Kidney (tissue), 14 donors: ENCODE measurements around the gene INPP5A. TPM values are rescaled to one million over a fixed set of nuclear protein-coding genes. Genes with fewer than 3 reads are reported as not detected.

ENCODE experiments used
- DNase-seq, 5 donors: peaks; one replicate each; pipeline ENCODE4 v3.0.0-alpha.2; 2013 to 2020
- FAIRE-seq: peaks from 2 replicates; lab custom pipeline; 2012; peaks lifted over from hg19 to GRCh38; lab: Jason Lieb, UNC
- H3K27ac ChIP-seq, 2 donors: one replicate each; pipeline ENCODE4 v1.7.0; 2013; ENCODE audit warnings: low read depth in 2 of 2, low read length in 2 of 2, inconsistent platforms in 1 of 2
- H3K27me3 ChIP-seq: one replicate; pipeline ENCODE4 v1.7.1; 2013; ENCODE audit warnings: low read length, inconsistent platforms; ENCODE audit not compliant: control insufficient read depth, insufficient read depth
- H3K36me3 ChIP-seq, 3 donors: one replicate each; pipeline versions ENCODE4 v1.7.0 to v1.7.1; 2013; ENCODE audit warnings: low read length in 3 of 3, control low read depth in 1 of 3, inconsistent platforms in 1 of 3; ENCODE audit not compliant: insufficient read depth in 3 of 3, control insufficient read depth in 2 of 3
- H3K4me1 ChIP-seq, 3 donors: one replicate each; pipeline versions ENCODE4 v1.7.0 to v1.7.1; 2013; ENCODE audit warnings: low read length in 3 of 3, inconsistent platforms in 1 of 3, low read depth in 1 of 3; ENCODE audit not compliant: control insufficient read depth in 2 of 3, insufficient read depth in 2 of 3
- H3K4me3 ChIP-seq, 3 donors: one replicate each; pipeline versions ENCODE4 v1.7.0 to v1.8.1; 2013; ENCODE audit warnings: low read length in 3 of 3, control low read depth in 1 of 3, inconsistent platforms in 1 of 3
- H3K9ac ChIP-seq, 3 donors: one replicate each; pipeline versions ENCODE4 v1.7.0 to v1.7.1; 2013; ENCODE audit warnings: low read length in 3 of 3, control low read depth in 1 of 3, inconsistent platforms in 1 of 3
- H3K9me3 ChIP-seq, 3 donors: one replicate each; pipeline versions ENCODE4 v1.7.0 to v1.7.1; 2013; ENCODE audit warnings: low read length in 3 of 3, control low read depth in 1 of 3, inconsistent platforms in 1 of 3; ENCODE audit not compliant: control insufficient read depth in 2 of 3, insufficient read depth in 1 of 3
- intact Hi-C: fragments of 100-400 bp; cut with DNase I; formaldehyde crosslinking; loops from one replicate; pipeline ENCODE4 v1.11.1; 2022
- polyA plus RNA-seq: library from polyadenylated mRNA; stranded (reverse); fragments of 350-450 nt; fragmentation: Illumina TruSeq; extraction: RNeasy Lipid Tissue Mini Kit (QIAGEN cat#74804); gene quantifications from one replicate; pipeline ENCODE4 v1.2.3, GENCODE V29; 2014; ENCODE audit warnings: low read depth, low replicate concordance; ENCODE audit not compliant: insufficient read depth
- total RNA-seq: library from RNA; stranded (reverse); fragmentation: NEBNext Ultra II Directional; extraction: Animal tissue kit (Norgen Biotek cat#: 25700); gene quantifications from one replicate; pipeline ENCODE4 v1.2.1, GENCODE V29; 2021
- TF ChIP-seq, protein P1 (sequence below): IDR thresholded peaks from 3 replicates; pipeline ENCODE4 v1.5.1; 2012; ENCODE audit warnings: mild to moderate bottlenecking, moderate library complexity, borderline replicate concordance; ENCODE audit not compliant: insufficient read depth; ENCODE audit errors: extremely low read depth
- donor health status: control.
- donor health status: control.
- donor health status: control.
- donor health status: control.
- donor health status: control.
- donor health status: DM: yes; HTN: yes; CAD: no.
- donor health status: Normal renal cell carcinoma (clear cell type).

The INPP5A gene
- total and polyA plus RNA-seq, 2 donors from 2014 or later: 20.8 to 40.3 TPM

DNA sequence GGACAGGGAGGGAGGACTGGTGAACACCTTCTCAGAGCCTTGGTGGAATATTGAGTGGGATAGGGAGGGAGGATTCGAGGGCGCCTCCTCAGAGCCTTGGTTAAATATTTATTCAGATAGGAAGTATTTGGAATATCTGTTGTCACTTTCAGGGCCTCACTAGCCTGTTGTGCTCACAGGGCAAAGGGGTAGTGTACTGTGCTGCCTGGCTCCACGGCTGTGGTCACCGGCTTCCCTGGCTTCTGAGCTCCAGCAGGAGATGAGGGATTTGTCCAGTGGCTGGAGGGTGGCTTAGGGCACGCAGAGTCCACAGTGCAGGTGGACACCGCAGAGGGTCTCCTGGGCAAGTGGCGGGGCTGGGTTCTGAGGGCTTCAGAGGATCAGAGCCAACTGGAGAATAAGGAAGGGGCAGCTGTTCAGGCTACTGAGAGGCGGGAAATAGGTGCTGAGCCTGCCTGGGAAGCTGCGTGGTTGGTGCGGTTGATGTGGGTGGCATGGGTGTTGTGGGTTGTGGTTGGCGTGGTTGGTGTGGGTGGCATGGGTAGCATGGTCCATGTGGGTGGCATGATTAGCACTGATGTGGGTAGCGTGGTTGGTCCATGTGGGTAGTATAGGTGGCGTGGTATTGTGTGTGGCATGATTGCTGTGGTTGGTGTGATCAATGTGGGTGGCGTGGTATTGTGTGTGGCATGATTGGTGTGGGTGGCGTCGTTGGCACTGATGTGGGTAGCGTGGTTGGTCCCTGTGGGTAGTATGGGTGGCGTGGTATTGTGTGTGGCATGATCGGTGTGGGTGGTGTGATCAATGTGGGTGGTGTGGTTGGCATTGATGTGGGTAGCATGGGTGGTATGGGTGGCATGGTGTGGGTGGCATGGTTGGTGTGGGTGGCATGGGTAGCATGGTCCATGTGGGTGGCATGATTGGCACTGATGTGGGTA is 16.7 kb downstream of the INPP5A start:
- FAIRE-seq (no peak), DNase-seq (peak in 2 of 5 donors; percentile 33 to 68)
- H3K27me3 ChIP-seq: no peaks in the 10 kb centered on the region
- no peaks in the 10 kb centered on the region for H3K9me3 ChIP-seq
- peaks cover 0 to 21% (median 6%) of the 10 kb centered on the region in 3 donors for H3K4me1 ChIP-seq
- intact Hi-C loops: no loop called here
- TF ChIP-seq, protein P1, sequence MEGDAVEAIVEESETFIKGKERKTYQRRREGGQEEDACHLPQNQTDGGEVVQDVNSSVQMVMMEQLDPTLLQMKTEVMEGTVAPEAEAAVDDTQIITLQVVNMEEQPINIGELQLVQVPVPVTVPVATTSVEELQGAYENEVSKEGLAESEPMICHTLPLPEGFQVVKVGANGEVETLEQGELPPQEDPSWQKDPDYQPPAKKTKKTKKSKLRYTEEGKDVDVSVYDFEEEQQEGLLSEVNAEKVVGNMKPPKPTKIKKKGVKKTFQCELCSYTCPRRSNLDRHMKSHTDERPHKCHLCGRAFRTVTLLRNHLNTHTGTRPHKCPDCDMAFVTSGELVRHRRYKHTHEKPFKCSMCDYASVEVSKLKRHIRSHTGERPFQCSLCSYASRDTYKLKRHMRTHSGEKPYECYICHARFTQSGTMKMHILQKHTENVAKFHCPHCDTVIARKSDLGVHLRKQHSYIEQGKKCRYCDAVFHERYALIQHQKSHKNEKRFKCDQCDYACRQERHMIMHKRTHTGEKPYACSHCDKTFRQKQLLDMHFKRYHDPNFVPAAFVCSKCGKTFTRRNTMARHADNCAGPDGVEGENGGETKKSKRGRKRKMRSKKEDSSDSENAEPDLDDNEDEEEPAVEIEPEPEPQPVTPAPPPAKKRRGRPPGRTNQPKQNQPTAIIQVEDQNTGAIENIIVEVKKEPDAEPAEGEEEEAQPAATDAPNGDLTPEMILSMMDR: no peak
- no peak overlapping the region for H3K4me3 ChIP-seq
- peaks cover 0 to 2% (median 0%) of the 10 kb centered on the region in 3 donors for H3K36me3 ChIP-seq
- H3K9ac ChIP-seq: no peak overlapping the region
- no peak overlapping the region for H3K27ac ChIP-seq

DNA sequence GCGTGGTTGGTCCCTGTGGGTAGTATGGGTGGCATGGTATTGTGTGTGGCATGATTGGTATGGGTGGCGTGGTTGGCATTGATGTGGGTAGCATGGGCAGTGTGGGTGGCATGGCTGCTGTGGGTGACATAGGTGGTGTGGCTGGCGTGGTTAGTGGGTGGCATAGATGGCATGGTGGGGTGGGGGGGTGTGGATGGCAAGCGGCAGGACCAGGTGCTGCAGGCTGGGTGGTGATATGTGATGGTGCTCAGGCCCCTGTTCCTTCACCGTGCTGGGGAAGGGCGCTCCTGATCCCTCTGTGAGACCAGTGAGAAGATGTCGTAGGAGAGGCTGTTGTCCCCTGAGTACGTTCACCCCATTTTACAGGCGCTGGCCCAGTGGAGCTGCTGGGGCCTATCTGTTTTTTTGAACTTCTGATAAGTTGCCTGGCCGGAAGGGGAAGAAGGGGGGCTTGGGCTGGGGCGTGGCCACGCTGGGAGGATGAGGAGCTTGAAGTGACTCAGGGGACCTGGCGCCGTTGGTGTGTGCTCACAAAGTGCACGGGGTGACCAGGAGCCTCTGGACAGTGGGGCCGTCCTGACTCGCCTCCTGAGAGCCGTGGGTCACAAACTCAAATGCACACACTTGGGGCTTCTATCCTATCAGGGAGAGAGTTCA is 17.5 kb downstream of the INPP5A start:
- H3K4me1 ChIP-seq: peaks cover 0 to 21% (median 6%) of the 10 kb centered on the region in 3 donors
- H3K27me3 ChIP-seq: no peaks in the 10 kb centered on the region
- no peak overlapping the region for H3K27ac ChIP-seq
- no peak overlapping the region for H3K9ac ChIP-seq
- H3K4me3 ChIP-seq: no peak overlapping the region
- TF ChIP-seq, protein P1: no peak
- no peak for FAIRE-seq
- peaks cover 0 to 2% (median 0%) of the 10 kb centered on the region in 3 donors for H3K36me3 ChIP-seq
- intact Hi-C loops: no loop called here
- no peaks in the 10 kb centered on the region for H3K9me3 ChIP-seq
- DNase-seq: peak in 1 of 5 donors; percentile 80

- H3K4me1 ChIP-seq: peaks cover 0 to 19% (median 6%) of the 10 kb centered on the region in 3 donors
- H3K4me3 ChIP-seq: no peak overlapping the region
- peak overlapping the region in 1 of 2 donors; percentile 14 for H3K27ac ChIP-seq
- FAIRE-seq (no peak), DNase-seq (peak in 1 of 5 donors; percentile 73)
- H3K27me3 ChIP-seq: no peaks in the 10 kb centered on the region
- H3K9ac ChIP-seq: no peak overlapping the region
- intact Hi-C loops: no loop called here
- TF ChIP-seq, protein P1: no peak
- peaks cover 0 to 2% (median 0%) of the 10 kb centered on the region in 3 donors for H3K36me3 ChIP-seq
- no peaks in the 10 kb centered on the region for H3K9me3 ChIP-seq
Observed at GRCh38 chr10:132555648-132556575, 18.3 kb downstream of the INPP5A start.
